Measurements from ENCODE around the gene ITGB3. TPM values are rescaled to one million over a fixed set of nuclear protein-coding genes. Genes with fewer than 3 reads are reported as not detected.

ITGB3 gene
- total RNA-seq, 3 donors from 2014 or later, result 3.9 to 58.4 (median 6.8) TPM

DNA sequence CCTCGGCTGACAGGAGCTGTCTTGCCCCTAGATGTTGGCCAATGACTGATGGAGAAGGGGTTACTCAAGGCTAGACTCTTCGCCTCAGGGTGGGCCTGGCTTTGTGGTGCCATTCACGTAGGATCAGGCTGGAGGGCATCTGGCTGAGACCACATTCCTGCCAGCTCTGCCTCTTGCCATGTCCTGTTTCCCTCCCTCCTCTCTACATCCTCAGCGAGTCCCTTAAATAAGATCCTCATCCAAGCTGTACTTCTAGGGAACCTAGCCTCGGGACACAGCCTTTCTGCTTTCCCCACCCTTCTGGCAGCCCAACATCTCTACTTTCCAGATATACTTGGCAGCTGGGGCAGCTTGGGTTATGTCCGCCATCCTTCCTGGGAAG is 42.2 kb downstream of the ITGB3 start:
- no peak overlapping the region for H3K4me3 ChIP-seq
- ATAC-seq (no peak), DNase-seq (no peak)
- no peaks in the 10 kb centered on the region for H3K36me3 ChIP-seq (ENCODE audit: low read depth)
- no peaks in the 10 kb centered on the region for H3K4me1 ChIP-seq (ENCODE audit: low read depth)
- H3K9me3 ChIP-seq, result no peaks in the 10 kb centered on the region
- intact Hi-C loops (cut with DNase I, micrococcal nuclease), result no loop called here
- TF ChIP-seq, protein P1, sequence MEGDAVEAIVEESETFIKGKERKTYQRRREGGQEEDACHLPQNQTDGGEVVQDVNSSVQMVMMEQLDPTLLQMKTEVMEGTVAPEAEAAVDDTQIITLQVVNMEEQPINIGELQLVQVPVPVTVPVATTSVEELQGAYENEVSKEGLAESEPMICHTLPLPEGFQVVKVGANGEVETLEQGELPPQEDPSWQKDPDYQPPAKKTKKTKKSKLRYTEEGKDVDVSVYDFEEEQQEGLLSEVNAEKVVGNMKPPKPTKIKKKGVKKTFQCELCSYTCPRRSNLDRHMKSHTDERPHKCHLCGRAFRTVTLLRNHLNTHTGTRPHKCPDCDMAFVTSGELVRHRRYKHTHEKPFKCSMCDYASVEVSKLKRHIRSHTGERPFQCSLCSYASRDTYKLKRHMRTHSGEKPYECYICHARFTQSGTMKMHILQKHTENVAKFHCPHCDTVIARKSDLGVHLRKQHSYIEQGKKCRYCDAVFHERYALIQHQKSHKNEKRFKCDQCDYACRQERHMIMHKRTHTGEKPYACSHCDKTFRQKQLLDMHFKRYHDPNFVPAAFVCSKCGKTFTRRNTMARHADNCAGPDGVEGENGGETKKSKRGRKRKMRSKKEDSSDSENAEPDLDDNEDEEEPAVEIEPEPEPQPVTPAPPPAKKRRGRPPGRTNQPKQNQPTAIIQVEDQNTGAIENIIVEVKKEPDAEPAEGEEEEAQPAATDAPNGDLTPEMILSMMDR (IDR thresholded peaks at IDR 0.05), result no peak

DNA sequence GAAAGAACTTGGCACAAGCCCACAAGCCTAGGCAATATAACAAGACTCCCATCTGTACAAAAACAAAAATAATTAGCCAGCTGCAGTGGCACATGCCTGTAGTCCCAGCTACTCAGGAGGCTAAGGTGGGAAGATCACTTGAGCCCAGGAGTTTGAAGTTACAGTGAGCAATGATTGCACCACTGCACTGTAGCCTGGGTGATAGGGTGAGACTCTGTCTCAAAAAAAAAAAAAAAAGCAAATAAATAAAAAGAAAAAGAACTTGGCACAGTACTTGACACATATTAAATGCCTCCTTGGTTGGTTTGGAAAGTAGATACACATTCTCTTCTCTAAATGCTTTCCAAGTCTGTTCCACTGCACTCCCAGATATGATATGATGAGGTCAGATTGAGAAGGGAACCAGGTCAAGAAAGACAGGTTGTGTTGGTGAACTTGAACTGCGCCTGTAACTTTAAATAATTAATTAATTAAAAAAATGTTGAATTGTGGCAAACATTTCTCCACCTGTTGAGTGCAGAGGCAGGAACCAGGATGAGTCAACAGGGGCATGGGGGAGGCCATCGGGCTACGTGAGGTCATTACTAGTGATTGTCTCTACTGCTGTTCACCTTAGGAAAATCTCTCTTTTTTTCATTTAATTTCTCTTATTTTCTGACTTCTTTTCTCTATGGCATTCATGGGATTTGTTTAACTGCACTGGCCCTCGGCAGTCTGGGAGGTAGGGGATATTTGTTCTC is 44.2 kb downstream of the ITGB3 start:
- ATAC-seq (no peak), DNase-seq (no peak)
- no peaks in the 10 kb centered on the region for H3K9me3 ChIP-seq

DNA sequence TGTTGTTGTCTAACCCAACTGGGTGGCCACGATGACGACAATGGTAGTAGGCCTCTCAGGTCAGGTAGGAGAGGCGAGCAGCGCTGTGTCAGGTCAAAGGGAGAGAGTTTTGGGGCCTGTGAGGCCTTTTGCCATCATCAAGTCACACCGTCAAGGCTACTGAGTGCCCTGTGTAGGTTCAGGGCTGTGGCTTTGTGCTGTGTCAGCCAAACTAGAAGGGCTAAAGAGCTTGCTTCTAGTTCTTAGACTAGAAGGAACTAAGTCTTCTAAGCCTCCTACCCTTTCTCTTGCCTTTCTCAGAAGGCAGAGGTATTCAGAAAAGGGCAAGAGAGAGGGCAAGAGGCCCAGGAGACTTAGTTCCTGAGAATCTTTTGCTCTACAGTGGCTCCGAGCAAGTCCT is 45.1 kb downstream of the ITGB3 start:
- Histone ChIP-seq H3K36me3 (ENCODE audit: low read depth) (no peaks in the 10 kb centered on the region), H3K9me3 (no peaks in the 10 kb centered on the region), H3K4me1 (ENCODE audit: low read depth) (no peaks in the 10 kb centered on the region), H3K4me3 (no peak overlapping the region)
- no peak for DNase-seq
- TF ChIP-seq, protein P1 (IDR thresholded peaks at IDR 0.05), result no peak
- ATAC-seq, result no peak
- intact Hi-C loops (cut with DNase I, micrococcal nuclease), result no loop called here

More for the DNA sequence above, 44.2 kb downstream of the ITGB3 start:
- Histone ChIP-seq H3K4me3 (no peak overlapping the region), H3K36me3 (ENCODE audit: low read depth) (no peaks in the 10 kb centered on the region), H3K4me1 (ENCODE audit: low read depth) (no peaks in the 10 kb centered on the region)
- intact Hi-C loops (cut with DNase I, micrococcal nuclease), result no loop called here
- TF ChIP-seq, protein P1 (IDR thresholded peaks at IDR 0.05), result no peak

DNA sequence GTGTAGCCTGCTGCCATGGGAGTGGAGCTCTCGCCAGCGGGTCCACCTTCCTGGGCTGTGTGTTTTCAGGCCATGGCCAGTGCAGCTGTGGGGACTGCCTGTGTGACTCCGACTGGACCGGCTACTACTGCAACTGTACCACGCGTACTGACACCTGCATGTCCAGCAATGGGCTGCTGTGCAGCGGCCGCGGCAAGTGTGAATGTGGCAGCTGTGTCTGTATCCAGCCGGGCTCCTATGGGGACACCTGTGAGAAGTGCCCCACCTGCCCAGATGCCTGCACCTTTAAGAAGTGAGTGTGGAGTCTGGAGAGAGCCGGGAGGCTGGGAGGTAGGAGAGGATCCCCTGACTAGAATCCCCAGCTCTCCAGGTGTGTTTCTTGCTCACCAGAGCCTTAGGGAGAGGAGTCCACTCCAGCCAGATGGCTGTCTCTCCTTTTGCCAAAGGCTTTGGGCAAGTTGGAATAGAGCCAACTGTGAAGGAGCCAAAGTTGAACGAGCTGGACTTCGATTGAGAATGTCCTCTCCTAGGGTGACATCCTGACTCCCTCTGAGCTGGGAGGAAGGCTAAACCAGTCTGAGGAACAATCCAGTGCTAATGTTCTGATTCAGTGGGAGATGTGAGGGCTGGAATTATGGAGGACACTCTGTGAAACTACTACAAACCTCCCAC is 45.7 kb downstream of the ITGB3 start:
- TF ChIP-seq, protein P1 (IDR thresholded peaks at IDR 0.05), result no peak
- intact Hi-C loops (cut with DNase I, micrococcal nuclease), result no loop called here
- no peaks in the 10 kb centered on the region for H3K36me3 ChIP-seq (ENCODE audit: low read depth)
- ATAC-seq, result no peak
- no peaks in the 10 kb centered on the region for H3K9me3 ChIP-seq
- no peak overlapping the region for H3K4me3 ChIP-seq
- no peaks in the 10 kb centered on the region for H3K4me1 ChIP-seq (ENCODE audit: low read depth)
- no peak for DNase-seq

DNA sequence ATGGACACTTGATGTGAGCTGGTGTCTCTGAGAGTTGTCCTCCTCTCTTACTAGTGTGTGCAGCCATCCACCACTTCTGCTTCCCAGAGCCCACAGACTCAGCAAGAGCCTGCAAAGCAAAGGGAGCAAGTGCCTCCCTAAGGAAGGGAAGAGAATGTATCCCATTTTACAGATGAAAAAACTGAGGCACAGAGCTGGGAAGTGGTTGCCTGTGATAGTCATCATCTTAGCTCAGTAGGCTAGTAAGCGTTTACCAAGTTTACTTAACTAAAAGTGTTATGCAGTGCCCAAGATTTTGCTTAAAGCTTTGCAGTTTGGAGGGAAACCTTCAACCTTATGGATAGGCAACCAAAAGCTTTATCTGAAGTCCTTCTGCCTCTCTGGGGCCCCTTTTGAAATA is 47.1 kb downstream of the ITGB3 start:
- no peak for ATAC-seq
- H3K36me3 ChIP-seq (ENCODE audit: low read depth), result no peaks in the 10 kb centered on the region

More for the DNA sequence above, 47.1 kb downstream of the ITGB3 start:
- DNase-seq, result no peak
- TF ChIP-seq, protein P1 (IDR thresholded peaks at IDR 0.05), result no peak
- intact Hi-C loops (cut with DNase I, micrococcal nuclease), result no loop called here
- no peaks in the 10 kb centered on the region for H3K4me1 ChIP-seq (ENCODE audit: low read depth)
- H3K9me3 ChIP-seq, result no peaks in the 10 kb centered on the region
- H3K4me3 ChIP-seq, result no peak overlapping the region
